ENCODE data around the gene MDH2.
"Not testable (repeated sequence)": the region's sequence is repeated elsewhere in the genome, so short reads cannot be mapped to it uniquely, and the experiment has no call there.

Gene MDH2

GRCh38 chr7:76047811-76048667, at the start of gene MDH2, which contains the start of gene STYXL1:
MDH2 (plus strand) TSS chr7:76048106; CDS start chr7:76048161, 55 bp downstream.
STYXL1 (minus strand) TSS chr7:76048000; CDS start chr7:76030523, 17,477 bp downstream.
- peak; percentile 89 for DNase-seq (ENCODE audit: low read depth)

- DNase-seq (ENCODE audit: low read depth), result no peak
Measured at GRCh38 chr7:76000566-76000965, 47.3 kb upstream of the MDH2 start.

- DNase-seq (ENCODE audit: low read depth), result no peak
Measured at GRCh38 chr7:76002139-76002538, 45.8 kb upstream of the MDH2 start.

GRCh38 chr7:76002822-76003221, 45.1 kb upstream of the MDH2 start:
- no peak for DNase-seq (ENCODE audit: low read depth)

- DNase-seq (ENCODE audit: low read depth), result no peak
Measured at GRCh38 chr7:76003351-76003750, 44.6 kb upstream of the MDH2 start.

GRCh38 chr7:76005004-76005403, 42.9 kb upstream of the MDH2 start:
- DNase-seq (ENCODE audit: low read depth), result not testable (repeated sequence)

- no peak for DNase-seq (ENCODE audit: low read depth)
Measured at GRCh38 chr7:76008156-76008687, 39.7 kb upstream of the MDH2 start.

- DNase-seq (ENCODE audit: low read depth), result no peak
Measured at GRCh38 chr7:76009672-76010600, 38.0 kb upstream of the MDH2 start.

- peak; percentile 85 for DNase-seq (ENCODE audit: low read depth)
Measured at GRCh38 chr7:76011442-76011861, 36.5 kb upstream of the MDH2 start.

- DNase-seq (ENCODE audit: low read depth), result no peak
Measured at GRCh38 chr7:76016191-76016947, 31.5 kb upstream of the MDH2 start.

- DNase-seq (ENCODE audit: low read depth), result not testable (repeated sequence)
Measured at GRCh38 chr7:76018520-76018919, 29.4 kb upstream of the MDH2 start.

GRCh38 chr7:76020031-76020714, 27.7 kb upstream of the MDH2 start:
- DNase-seq (ENCODE audit: low read depth), result peak; percentile 38

GRCh38 chr7:76022026-76022780, 25.7 kb upstream of the MDH2 start:
- DNase-seq (ENCODE audit: low read depth), result no peak

GRCh38 chr7:76023002-76023401, 24.9 kb upstream of the MDH2 start:
- no peak for DNase-seq (ENCODE audit: low read depth)

- not testable (repeated sequence) for DNase-seq (ENCODE audit: low read depth)
Measured at GRCh38 chr7:76029682-76030081, 18.2 kb upstream of the MDH2 start.

GRCh38 chr7:76031964-76032363, 15.9 kb upstream of the MDH2 start:
- DNase-seq (ENCODE audit: low read depth), result no peak

GRCh38 chr7:76037310-76037709, 10.6 kb upstream of the MDH2 start:
- peak; percentile 46 for DNase-seq (ENCODE audit: low read depth)

GRCh38 chr7:76040126-76040525, 7.8 kb upstream of the MDH2 start:
- no peak for DNase-seq (ENCODE audit: low read depth)

- DNase-seq (ENCODE audit: low read depth), result no peak
Measured at GRCh38 chr7:76044375-76044865, 3.5 kb upstream of the MDH2 start.

GRCh38 chr7:76047305-76047810, 548 bp upstream of the MDH2 start:
- DNase-seq (ENCODE audit: low read depth), result no peak
